Activated naive CD8-positive, alpha-beta T cell treated with anti-CD3 and anti-CD28 coated beads, Interleukin-2, amount 10 ng/mL, durations not matched to agents 7 days and 5 days (primary cell): ENCODE data around the gene RAB37. TPM values are rescaled to one million over a fixed set of nuclear protein-coding genes. Genes with fewer than 3 reads are reported as not detected.

Source experiments
- ATAC-seq: fragments of 150-1000 bp; cut with Tn5 transposase; one replicate; pipeline ENCODE4 v1.10.0; 2021; ENCODE audit warnings: low read depth, moderate library complexity
- POLR2A ChIA-PET: fragments of 350-600 bp; sonication (Branson Sonifier 250); formaldehyde crosslinking; loops from one replicate; lab custom pipeline; 2021; ENCODE audit warnings: antibody characterized with exemption; lab: Charles Lee
- DNase-seq: peaks from one replicate; pipeline ENCODE4 v3.0.0; 2021
- H3K27ac Mint-ChIP-seq: one replicate; pipeline ENCODE4 v1.8.0; 2022; ENCODE audit warnings: mild to moderate bottlenecking, mixed read lengths
- H3K27me3 Mint-ChIP-seq: one replicate; pipeline ENCODE4 v1.8.0; 2022; ENCODE audit warnings: mild to moderate bottlenecking, moderate library complexity, mixed read lengths
- H3K36me3 Mint-ChIP-seq: one replicate; pipeline ENCODE4 v1.8.0; 2021; ENCODE audit warnings: mild to moderate bottlenecking, mixed read lengths
- H3K4me1 Mint-ChIP-seq: one replicate; pipeline ENCODE4 v1.8.0; 2021; ENCODE audit warnings: mixed read lengths
- H3K4me3 Mint-ChIP-seq: one replicate; pipeline ENCODE4 v1.8.0; 2022; ENCODE audit warnings: mild to moderate bottlenecking, moderate library complexity, mixed read lengths
- H3K9me3 Mint-ChIP-seq: one replicate; pipeline ENCODE4 v1.8.0; 2021; ENCODE audit warnings: mixed read lengths
- total RNA-seq, 2 experiments: library from RNA; stranded (reverse); gene quantifications; one replicate each; pipeline ENCODE4 v1.2.3, GENCODE V29; 2021

The RAB37 gene
- total RNA-seq, 2 experiments from 2014 or later = 24.7 to 27.5 TPM

- Mint-ChIP-seq H3K36me3 (peaks cover 21% of the 10 kb centered on the region), H3K4me3 (no peak overlapping the region), H3K27me3 (no peaks in the 10 kb centered on the region), H3K27ac (no peak overlapping the region), H3K9me3 (no peaks in the 10 kb centered on the region), H3K4me1 (peaks cover 17% of the 10 kb centered on the region)
- DNase-seq (no peak), ATAC-seq (no peak)
- POLR2A ChIA-PET = no interaction called here
These were observed 26.7 kb downstream of the RAB37 start for GRCh38 chr17:74763565-74764387.

- POLR2A ChIA-PET = no interaction called here
- peaks cover 9% of the 10 kb centered on the region for H3K4me1 Mint-ChIP-seq
- no peak overlapping the region for H3K4me3 Mint-ChIP-seq
- no peak overlapping the region for H3K27ac Mint-ChIP-seq
- no peaks in the 10 kb centered on the region for H3K9me3 Mint-ChIP-seq
- peaks cover 19% of the 10 kb centered on the region for H3K36me3 Mint-ChIP-seq
- ATAC-seq (no peak), DNase-seq (no peak)
- no peaks in the 10 kb centered on the region for H3K27me3 Mint-ChIP-seq
These were observed 27.8 kb downstream of the RAB37 start for GRCh38 chr17:74764751-74765286.

- Mint-ChIP-seq H3K27me3 (no peaks in the 10 kb centered on the region), H3K4me1 (peaks cover 15% of the 10 kb centered on the region), H3K9me3 (no peaks in the 10 kb centered on the region), H3K4me3 (no peak overlapping the region), H3K36me3 (peaks cover 21% of the 10 kb centered on the region), H3K27ac (no peak overlapping the region)
- POLR2A ChIA-PET = interaction anchor here (1.1 kb wide), 1 partner anchor 10 kb away, joined by 3 read pairs; no protein-coding TSS in a partner anchor
- DNase-seq (no peak), ATAC-seq (no peak)
These were observed 29.4 kb downstream of the RAB37 start for GRCh38 chr17:74766413-74766812.

GRCh38 chr17:74767111-74767516 lies 30.1 kb downstream of the RAB37 start:
- ATAC-seq = no peak
- no peaks in the 10 kb centered on the region for H3K27me3 Mint-ChIP-seq
- DNase-seq = no peak

GRCh38 chr17:74768069-74768762 lies 31.2 kb downstream of the RAB37 start:
- DNase-seq (no peak), ATAC-seq (no peak)
- peaks cover 15% of the 10 kb centered on the region for H3K4me1 Mint-ChIP-seq
- H3K27ac Mint-ChIP-seq = peak overlapping the region; percentile 11
- POLR2A ChIA-PET = interaction anchor here (1.0 to 1.1 kb wide), 2 partner anchors 16 to 27 kb away, joined by 3 to 4 read pairs; no protein-coding TSS in a partner anchor
- H3K27me3 Mint-ChIP-seq = no peaks in the 10 kb centered on the region
- peaks cover 24% of the 10 kb centered on the region for H3K36me3 Mint-ChIP-seq
- no peaks in the 10 kb centered on the region for H3K9me3 Mint-ChIP-seq
- no peak overlapping the region for H3K4me3 Mint-ChIP-seq

More at GRCh38 chr17:74767111-74767516, 30.1 kb downstream of the RAB37 start:
- H3K9me3 Mint-ChIP-seq = no peaks in the 10 kb centered on the region
- POLR2A ChIA-PET = interaction anchor here (0.9 to 1.1 kb wide), 4 partner anchors 11 to 26 kb away, joined by 3 to 4 read pairs (median 4); no protein-coding TSS in a partner anchor
- H3K4me1 Mint-ChIP-seq = peaks cover 17% of the 10 kb centered on the region
- H3K4me3 Mint-ChIP-seq = no peak overlapping the region
- peaks cover 21% of the 10 kb centered on the region for H3K36me3 Mint-ChIP-seq
- H3K27ac Mint-ChIP-seq = no peak overlapping the region

GRCh38 chr17:74768763-74769114 lies 31.7 kb downstream of the RAB37 start:
- Mint-ChIP-seq H3K27ac (peak overlapping the region; percentile 11), H3K36me3 (peaks cover 24% of the 10 kb centered on the region), H3K4me3 (no peak overlapping the region), H3K9me3 (no peaks in the 10 kb centered on the region), H3K27me3 (no peaks in the 10 kb centered on the region), H3K4me1 (peaks cover 15% of the 10 kb centered on the region)
- DNase-seq = no peak
- POLR2A ChIA-PET = interaction anchor here (0.6 to 1.5 kb wide), 6 partner anchors 9 to 30 kb away, joined by 3 to 9 read pairs (median 4); no protein-coding TSS in a partner anchor
- no peak for ATAC-seq

- peaks cover 20% of the 10 kb centered on the region for H3K4me1 Mint-ChIP-seq
These were observed 32.3 kb downstream of the RAB37 start for GRCh38 chr17:74769266-74769855.

GRCh38 chr17:74769856-74770497 lies 32.9 kb downstream of the RAB37 start:
- no peak for ATAC-seq

More at GRCh38 chr17:74769266-74769855, 32.3 kb downstream of the RAB37 start:
- no peak for DNase-seq
- ATAC-seq = no peak
- no peak overlapping the region for H3K27ac Mint-ChIP-seq
- H3K27me3 Mint-ChIP-seq = no peaks in the 10 kb centered on the region
- no peak overlapping the region for H3K4me3 Mint-ChIP-seq
- no peaks in the 10 kb centered on the region for H3K9me3 Mint-ChIP-seq
- peaks cover 24% of the 10 kb centered on the region for H3K36me3 Mint-ChIP-seq
- POLR2A ChIA-PET = interaction anchor here (0.6 to 1.5 kb wide), 7 partner anchors 10 to 30 kb away, joined by 3 to 9 read pairs (median 4); no protein-coding TSS in a partner anchor

GRCh38 chr17:74770498-74771318 lies 33.7 kb downstream of the RAB37 start:
- peak; percentile 86 for ATAC-seq
- POLR2A ChIA-PET = interaction anchor here (0.8 to 2.6 kb wide), 8 partner anchors 11 to 35 kb away, joined by 3 to 11 read pairs (median 6); partner anchors contain the start of gene RAB37
- Mint-ChIP-seq H3K36me3 (peaks cover 24% of the 10 kb centered on the region), H3K4me1 (peaks cover 24% of the 10 kb centered on the region), H3K27me3 (no peaks in the 10 kb centered on the region), H3K4me3 (no peak overlapping the region), H3K27ac (peak overlapping the region; percentile 42), H3K9me3 (no peaks in the 10 kb centered on the region)
- DNase-seq = peak; percentile 81

More at GRCh38 chr17:74769856-74770497, 32.9 kb downstream of the RAB37 start:
- POLR2A ChIA-PET = interaction anchor here (0.9 to 2.6 kb wide), 9 partner anchors 10 to 33 kb away, joined by 3 to 11 read pairs (median 5); partner anchors contain the start of gene RAB37
- no peak overlapping the region for H3K4me3 Mint-ChIP-seq
- H3K4me1 Mint-ChIP-seq = peaks cover 20% of the 10 kb centered on the region
- H3K27ac Mint-ChIP-seq = peak overlapping the region; percentile 42
- H3K27me3 Mint-ChIP-seq = no peaks in the 10 kb centered on the region
- no peak for DNase-seq
- no peaks in the 10 kb centered on the region for H3K9me3 Mint-ChIP-seq
- peaks cover 24% of the 10 kb centered on the region for H3K36me3 Mint-ChIP-seq

GRCh38 chr17:74771319-74771914 lies 34.4 kb downstream of the RAB37 start:
- peaks cover 26% of the 10 kb centered on the region for H3K4me1 Mint-ChIP-seq
- H3K36me3 Mint-ChIP-seq = peaks cover 19% of the 10 kb centered on the region
- DNase-seq = no peak
- H3K4me3 Mint-ChIP-seq = no peak overlapping the region
- H3K9me3 Mint-ChIP-seq = no peaks in the 10 kb centered on the region
- H3K27me3 Mint-ChIP-seq = no peaks in the 10 kb centered on the region
- H3K27ac Mint-ChIP-seq = no peak overlapping the region
- no peak for ATAC-seq
- POLR2A ChIA-PET = interaction anchor here (0.8 to 2.6 kb wide), 7 partner anchors 12 to 35 kb away, joined by 3 to 11 read pairs (median 7); no protein-coding TSS in a partner anchor

- no peaks in the 10 kb centered on the region for H3K9me3 Mint-ChIP-seq
- ATAC-seq = no peak
- peaks cover 17% of the 10 kb centered on the region for H3K36me3 Mint-ChIP-seq
- no peaks in the 10 kb centered on the region for H3K27me3 Mint-ChIP-seq
- no peak overlapping the region for H3K27ac Mint-ChIP-seq
- H3K4me3 Mint-ChIP-seq = no peak overlapping the region
- DNase-seq = no peak
- H3K4me1 Mint-ChIP-seq = peaks cover 28% of the 10 kb centered on the region
- POLR2A ChIA-PET = interaction anchor here (1.2 to 2.6 kb wide), 2 partner anchors 14 to 30 kb away, joined by 4 to 11 read pairs; no protein-coding TSS in a partner anchor
These were observed 35.0 kb downstream of the RAB37 start for GRCh38 chr17:74772053-74772452.
